GM23338 (cell line): ENCODE data around the gene HSD17B1. TPM values are rescaled to one million over a fixed set of nuclear protein-coding genes. Genes with fewer than 3 reads are reported as not detected.

Experiments used
- ATAC-seq: fragments of 200-7000 bp; cut with Tn5 transposase; 3 replicates; pipeline ENCODE4 v1.9.1; 2020
- DNase-seq: peaks from one replicate; pipeline ENCODE4 v3.0.0-alpha.2; 2015; ENCODE audit warnings: low spot score
- H2AFZ ChIP-seq: fragments of 200-600 bp; sonication (generic); 2 replicates; pipeline ENCODE4 v1.8.0; 2016; ENCODE audit warnings: antibody characterized with exemption, mild to moderate bottlenecking, moderate library complexity
- H3F3A ChIP-seq: fragments of 200-600 bp; sonication (generic); replicated peaks from 2 replicates; pipeline ENCODE4 v1.8.0; 2017; ENCODE audit warnings: antibody characterized with exemption, mixed run types, low read depth
- H3K27ac ChIP-seq: fragments of 200-600 bp; sonication (generic); 2 replicates; pipeline ENCODE4 v1.6.1; 2016; ENCODE audit warnings: low read depth
- H3K27me3 ChIP-seq: fragments of 200-600 bp; sonication (generic); 2 replicates; pipeline ENCODE4 v1.8.0; 2016; ENCODE audit warnings: mild to moderate bottlenecking, mixed run types, moderate library complexity; ENCODE audit not compliant: insufficient read depth
- H3K36me3 ChIP-seq: fragments of 200-600 bp; sonication (generic); 2 replicates; pipeline ENCODE4 v1.8.0; 2016; ENCODE audit warnings: mild to moderate bottlenecking; ENCODE audit not compliant: insufficient read depth
- H3K4me1 ChIP-seq: fragments of 200-600 bp; sonication (generic); 2 replicates; pipeline ENCODE4 v1.8.0; 2016; ENCODE audit warnings: mild to moderate bottlenecking, moderate library complexity; ENCODE audit not compliant: insufficient read depth
- H3K4me2 ChIP-seq: fragments of 200-600 bp; sonication (generic); 2 replicates; pipeline ENCODE4 v1.7.1; 2017; ENCODE audit warnings: mixed run types
- H3K4me3 ChIP-seq: fragments of 200-600 bp; sonication (generic); 2 replicates; pipeline ENCODE4 v1.6.1; 2016; ENCODE audit warnings: mixed run types
- H3K79me2 ChIP-seq: fragments of 200-600 bp; sonication (generic); replicated peaks from 2 replicates; pipeline ENCODE4 v1.8.0; 2017; ENCODE audit warnings: mild to moderate bottlenecking; ENCODE audit not compliant: insufficient read depth
- H3K9me2 ChIP-seq: fragments of 200-600 bp; sonication (generic); 2 replicates; pipeline ENCODE4 v1.8.0; 2017; ENCODE audit not compliant: insufficient read depth
- H4K20me1 ChIP-seq: fragments of 200-600 bp; sonication (generic); replicated peaks from 2 replicates; pipeline ENCODE4 v1.8.0; 2017; ENCODE audit warnings: mild to moderate bottlenecking; ENCODE audit not compliant: insufficient read depth
- H3K27ac Mint-ChIP-seq: 2 replicates; pipeline ENCODE4 v1.8.0; 2020; ENCODE audit warnings: inconsistent platforms, mild to moderate bottlenecking, moderate library complexity, mixed read lengths
- H3K27me3 Mint-ChIP-seq: 3 replicates; pipeline ENCODE4 v1.8.0; 2022; ENCODE audit warnings: low read depth, mild to moderate bottlenecking, moderate library complexity, mixed read lengths, inconsistent platforms; ENCODE audit not compliant: insufficient read depth, poor library complexity
- H3K36me3 Mint-ChIP-seq: 3 replicates; pipeline ENCODE4 v1.8.0; 2021; ENCODE audit warnings: low read depth, mild to moderate bottlenecking, inconsistent platforms, moderate library complexity, mixed read lengths
- H3K4me1 Mint-ChIP-seq: 3 replicates; pipeline ENCODE4 v1.8.0; 2020; ENCODE audit warnings: mild to moderate bottlenecking, inconsistent platforms, mixed read lengths
- H3K4me3 Mint-ChIP-seq: 3 replicates; pipeline ENCODE4 v1.8.0; 2021; ENCODE audit warnings: moderate library complexity, mild to moderate bottlenecking, inconsistent platforms, mixed read lengths
- H3K9me3 Mint-ChIP-seq: 3 replicates; pipeline ENCODE4 v1.8.0; 2020; ENCODE audit warnings: moderate library complexity, mild to moderate bottlenecking, inconsistent platforms, mixed read lengths
- CTCF ChIP-seq, 2 experiments: fragments of 200-600 bp in 1 of 2; sonication (generic) in 1 of 2; conservative IDR thresholded peaks; 2 replicates each; pipeline versions ENCODE4 v1.5.1 to v1.6.1; 2016 to 2017; ENCODE audit warnings: antibody characterized with exemption in 2 of 2, low read depth in 2 of 2, mild to moderate bottlenecking in 2 of 2, moderate library complexity in 1 of 2
- JUNB ChIP-seq: IDR thresholded peaks from one replicate; pipeline ENCODE4 v1.6.1; 2016; ENCODE audit warnings: antibody characterized with exemption; ENCODE audit not compliant: unreplicated experiment
- NANOG ChIP-seq: IDR thresholded peaks from 2 replicates; pipeline ENCODE4 v1.6.1; 2016; ENCODE audit warnings: antibody characterized with exemption, borderline replicate concordance
- POLR2AphosphoS5 ChIP-seq: IDR thresholded peaks from 2 replicates; pipeline ENCODE4 v1.6.1; 2016; ENCODE audit warnings: antibody characterized with exemption, low read depth
- ZNF331 ChIP-seq: fragments of 250-450 bp; sonication (Bioruptor Pico); IDR thresholded peaks from 2 replicates; pipeline ENCODE4 v1.5.0; 2020; ENCODE audit warnings: low read depth, mild to moderate bottlenecking, moderate library complexity
- polyA plus RNA-seq: library from polyadenylated mRNA; unstranded; fragments of >200 nt; fragmentation: Nextera tagmentation; extraction: Ambion mirVana; gene quantifications from 2 replicates; pipeline ENCODE4 v1.2.1, GENCODE V29; 2016
- total RNA-seq: library from RNA; depleted of rRNA; stranded (reverse); fragments of >200 nt; shearing (Covaris generic); gene quantifications from 2 replicates; pipeline ENCODE4 v1.2.3, GENCODE V29; 2014
- TF ChIP-seq, protein P1 (sequence below): IDR thresholded peaks from one replicate; pipeline ENCODE4 v1.6.1; 2018; ENCODE audit warnings: antibody characterized with exemption; ENCODE audit not compliant: unreplicated experiment

The HSD17B1 gene
- total and polyA plus RNA-seq, 2 experiments from 2014 or later: 0.97 to 1.7 TPM

DNA sequence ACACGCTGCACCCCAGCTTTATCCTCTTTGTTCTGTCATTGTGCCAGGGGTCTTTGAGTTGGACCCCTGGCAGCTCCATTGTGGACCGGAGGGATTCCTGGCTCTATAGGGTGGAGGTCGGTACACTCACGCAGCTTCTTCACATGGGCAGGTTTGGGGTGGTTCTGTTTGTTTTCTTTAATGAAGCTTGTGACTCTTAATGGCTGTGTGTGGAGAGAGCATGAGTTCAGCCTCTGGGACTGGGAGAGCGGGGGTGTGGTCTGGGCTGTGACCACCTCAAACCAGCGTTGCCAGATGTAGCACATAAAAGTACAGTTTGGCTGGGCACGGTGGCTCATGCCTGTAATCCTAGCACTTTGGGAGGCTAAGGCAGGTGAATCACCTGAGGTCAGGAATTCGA is 37.9 kb upstream of the HSD17B1 start (continued):
- TF ChIP-seq, protein P1, sequence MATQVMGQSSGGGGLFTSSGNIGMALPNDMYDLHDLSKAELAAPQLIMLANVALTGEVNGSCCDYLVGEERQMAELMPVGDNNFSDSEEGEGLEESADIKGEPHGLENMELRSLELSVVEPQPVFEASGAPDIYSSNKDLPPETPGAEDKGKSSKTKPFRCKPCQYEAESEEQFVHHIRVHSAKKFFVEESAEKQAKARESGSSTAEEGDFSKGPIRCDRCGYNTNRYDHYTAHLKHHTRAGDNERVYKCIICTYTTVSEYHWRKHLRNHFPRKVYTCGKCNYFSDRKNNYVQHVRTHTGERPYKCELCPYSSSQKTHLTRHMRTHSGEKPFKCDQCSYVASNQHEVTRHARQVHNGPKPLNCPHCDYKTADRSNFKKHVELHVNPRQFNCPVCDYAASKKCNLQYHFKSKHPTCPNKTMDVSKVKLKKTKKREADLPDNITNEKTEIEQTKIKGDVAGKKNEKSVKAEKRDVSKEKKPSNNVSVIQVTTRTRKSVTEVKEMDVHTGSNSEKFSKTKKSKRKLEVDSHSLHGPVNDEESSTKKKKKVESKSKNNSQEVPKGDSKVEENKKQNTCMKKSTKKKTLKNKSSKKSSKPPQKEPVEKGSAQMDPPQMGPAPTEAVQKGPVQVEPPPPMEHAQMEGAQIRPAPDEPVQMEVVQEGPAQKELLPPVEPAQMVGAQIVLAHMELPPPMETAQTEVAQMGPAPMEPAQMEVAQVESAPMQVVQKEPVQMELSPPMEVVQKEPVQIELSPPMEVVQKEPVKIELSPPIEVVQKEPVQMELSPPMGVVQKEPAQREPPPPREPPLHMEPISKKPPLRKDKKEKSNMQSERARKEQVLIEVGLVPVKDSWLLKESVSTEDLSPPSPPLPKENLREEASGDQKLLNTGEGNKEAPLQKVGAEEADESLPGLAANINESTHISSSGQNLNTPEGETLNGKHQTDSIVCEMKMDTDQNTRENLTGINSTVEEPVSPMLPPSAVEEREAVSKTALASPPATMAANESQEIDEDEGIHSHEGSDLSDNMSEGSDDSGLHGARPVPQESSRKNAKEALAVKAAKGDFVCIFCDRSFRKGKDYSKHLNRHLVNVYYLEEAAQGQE: no peak
- no peak for TF ChIP-seq POLR2AphosphoS5

- Histone ChIP-seq H3K27me3 (no peaks in the 10 kb centered on the region), H3K79me2 (no peaks in the 10 kb centered on the region), H3K4me3 (no peak overlapping the region), H4K20me1 (peaks cover 18% of the 10 kb centered on the region), H3K4me2 (no peak overlapping the region), H2AFZ (no peak overlapping the region), H3K9me2 (no peaks in the 10 kb centered on the region), H3K27ac (no peak overlapping the region), H3F3A (peaks cover 15% of the 10 kb centered on the region), H3K36me3 (no peaks in the 10 kb centered on the region), H3K4me1 (peaks cover 23% of the 10 kb centered on the region)
- H3K27ac Mint-ChIP-seq: no peak overlapping the region
- peaks cover 42% of the 10 kb centered on the region for H3K4me1 Mint-ChIP-seq
- ATAC-seq (peak; percentile 79), DNase-seq (peak; percentile 90)
- TF ChIP-seq NANOG: no peak
- TF ChIP-seq CTCF (conservative IDR thresholded peaks at IDR 0.05; ENCODE audit: low read depth in 2 of 2): peak; percentile 98
- H3K9me3 Mint-ChIP-seq: no peaks in the 10 kb centered on the region
- no peak overlapping the region for H3K4me3 Mint-ChIP-seq
- H3K36me3 Mint-ChIP-seq: peaks cover 31% of the 10 kb centered on the region
- H3K27me3 Mint-ChIP-seq: peaks cover 30% of the 10 kb centered on the region
These were observed 35.2 kb upstream of the HSD17B1 start for GRCh38 chr17:42517516-42517915.

DNA sequence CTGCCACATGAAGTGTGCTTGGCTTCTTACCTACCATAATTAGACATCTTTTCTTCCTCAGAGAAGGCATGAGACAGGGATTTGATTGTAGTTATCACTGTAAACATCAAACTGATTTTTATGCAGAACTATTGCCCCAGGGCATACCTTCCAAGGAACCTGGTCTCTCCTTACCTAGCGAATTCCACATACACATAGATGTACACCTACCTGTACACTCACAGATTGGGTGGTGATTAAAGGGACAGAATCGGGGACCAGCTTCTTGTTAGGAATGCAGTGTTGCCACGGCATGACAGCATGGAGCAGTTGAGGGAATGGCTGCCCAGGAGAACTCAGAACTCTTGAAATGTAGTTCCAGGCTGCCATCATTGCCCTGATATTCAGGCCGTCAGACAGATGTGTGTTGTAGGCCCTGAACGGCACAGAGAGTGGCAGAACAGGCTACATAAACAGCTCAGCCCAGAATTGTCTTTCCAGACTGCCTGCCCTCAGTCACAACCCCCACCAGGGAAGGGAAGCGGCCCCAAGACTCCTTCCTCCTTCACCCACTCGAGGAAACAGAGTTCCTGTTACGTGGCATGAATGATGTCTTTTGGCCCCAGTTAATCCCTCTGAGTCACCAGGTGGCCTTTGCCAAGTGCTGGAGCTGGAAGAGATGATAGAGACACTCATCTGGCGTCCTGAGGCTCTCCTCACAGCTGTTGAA is 34.5 kb upstream of the HSD17B1 start:
- DNase-seq: no peak
- Mint-ChIP-seq H3K27me3 (peaks cover 30% of the 10 kb centered on the region), H3K4me1 (peaks cover 44% of the 10 kb centered on the region), H3K36me3 (peaks cover 35% of the 10 kb centered on the region), H3K4me3 (no peak overlapping the region), H3K9me3 (no peaks in the 10 kb centered on the region), H3K27ac (no peak overlapping the region)
- Histone ChIP-seq H3K4me1 (peaks cover 23% of the 10 kb centered on the region), H3K4me2 (no peak overlapping the region), H3K27ac (no peak overlapping the region), H2AFZ (no peak overlapping the region), H3K27me3 (no peaks in the 10 kb centered on the region), H3F3A (peaks cover 15% of the 10 kb centered on the region), H4K20me1 (peaks cover 18% of the 10 kb centered on the region), H3K4me3 (no peak overlapping the region), H3K9me2 (no peaks in the 10 kb centered on the region), H3K79me2 (no peaks in the 10 kb centered on the region), H3K36me3 (no peaks in the 10 kb centered on the region)
- no peak for ATAC-seq
- TF ChIP-seq JUNB (no peak), ZNF331 (no peak), POLR2AphosphoS5 (no peak), NANOG (no peak), CTCF (conservative IDR thresholded peaks at IDR 0.05; ENCODE audit: low read depth in 2 of 2) (no peak)
